ENCODE results near the gene FAM13C.

GRCh38 chr10:59363446-59363958 lies 1.2 kb upstream of the FAM13C start:
- TF ChIP-seq POLR2AphosphoS5 (IDR thresholded peaks at IDR 0.05) (no peak), EP300 (IDR thresholded peaks at IDR 0.05) (no peak), POLR2A (IDR thresholded peaks at IDR 0.05) (no peak)
